NAMALWA (cell line): ENCODE data around the gene LTN1.
A peak's percentile ranks its signal among the peaks of the same experiment; 100 is the strongest.
"Not testable (repeated sequence)": the region's sequence is repeated elsewhere in the genome, so short reads cannot be mapped to it uniquely, and the experiment has no call there.

Source experiments
- DNase-seq: peaks from one replicate; pipeline ENCODE4 v3.0.0-alpha.2; 2015; ENCODE audit warnings: low spot score

LTN1 gene

GRCh38 chr21:28988146-28988545, 4.5 kb downstream of the LTN1 start:
- DNase-seq: not testable (repeated sequence)

- DNase-seq: no peak
Measured at GRCh38 chr21:28986677-28987076, 6.0 kb downstream of the LTN1 start.

DNA sequence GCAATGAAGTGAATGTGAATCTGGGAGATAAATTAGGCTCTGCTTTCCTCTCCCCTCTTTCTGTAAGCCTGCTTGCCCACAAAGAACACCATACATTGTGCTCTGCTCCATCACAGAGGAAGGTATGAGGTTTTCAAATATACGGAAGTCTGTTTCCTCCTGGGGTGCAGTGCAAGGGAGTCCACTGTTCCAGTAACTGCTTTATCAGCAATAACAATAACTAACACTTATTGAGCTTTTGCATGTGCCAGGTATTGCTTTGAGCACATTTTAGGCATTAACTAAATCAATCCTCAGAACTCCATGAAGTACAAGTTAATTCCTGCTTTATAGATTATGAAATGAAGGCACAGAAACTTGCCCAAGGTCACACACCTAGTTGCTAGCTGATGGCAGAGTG, 10.0 kb downstream of the LTN1 start:
- no peak for DNase-seq

DNA sequence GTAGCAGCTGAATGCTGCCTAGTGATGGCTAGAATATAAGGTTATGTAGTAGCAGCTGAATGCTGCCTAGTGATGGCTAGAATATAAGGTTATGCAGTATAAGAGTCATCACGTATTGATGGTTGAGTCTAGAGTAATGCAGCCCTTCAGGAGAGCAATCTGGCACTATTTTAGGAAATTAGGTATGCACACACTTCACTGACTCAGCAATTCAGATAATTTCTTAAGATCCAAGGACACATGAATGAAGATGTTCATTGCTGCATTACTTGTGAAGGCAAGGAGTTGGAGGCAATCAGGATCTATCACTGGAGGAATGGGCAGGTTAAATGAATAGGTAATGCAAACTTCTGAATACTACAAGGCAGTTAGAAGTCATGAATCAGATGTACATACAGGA, 13.6 kb downstream of the LTN1 start:
- DNase-seq: no peak

- DNase-seq: peak; percentile 8
Measured at GRCh38 chr21:28975397-28975796, 17.3 kb downstream of the LTN1 start.

DNA sequence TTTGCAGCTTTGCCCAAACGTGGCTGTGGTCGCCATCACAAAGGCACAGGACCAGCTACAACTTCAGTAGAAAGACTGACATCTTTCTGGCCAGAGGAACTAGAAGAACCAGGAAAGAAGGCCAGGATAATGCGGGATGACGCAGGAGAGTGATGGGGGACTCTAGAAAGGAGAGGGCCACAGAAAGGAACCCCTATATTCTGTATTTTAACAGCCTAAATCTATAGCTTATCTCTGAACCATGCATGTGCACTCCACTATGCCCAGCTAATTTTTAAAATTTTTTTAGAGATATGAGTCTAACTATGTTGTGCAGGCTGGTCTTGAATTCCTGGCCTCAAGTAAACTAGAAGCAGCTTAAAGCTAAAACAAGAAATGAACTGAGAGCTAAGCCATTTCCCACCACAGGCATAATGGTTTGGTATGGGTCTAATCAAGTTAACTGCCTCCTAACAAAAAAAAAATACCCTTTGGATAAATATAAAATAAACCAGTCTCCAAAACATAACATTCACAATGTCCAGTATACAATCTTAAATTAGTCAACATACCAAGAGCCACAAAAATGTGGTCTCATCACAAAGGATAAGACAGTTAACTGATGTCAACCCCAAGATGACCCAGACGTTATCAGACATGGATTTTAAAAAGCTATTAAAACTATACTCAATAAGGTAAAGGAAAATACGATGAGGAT, 18.0 kb downstream of the LTN1 start:
- no peak for DNase-seq

DNA sequence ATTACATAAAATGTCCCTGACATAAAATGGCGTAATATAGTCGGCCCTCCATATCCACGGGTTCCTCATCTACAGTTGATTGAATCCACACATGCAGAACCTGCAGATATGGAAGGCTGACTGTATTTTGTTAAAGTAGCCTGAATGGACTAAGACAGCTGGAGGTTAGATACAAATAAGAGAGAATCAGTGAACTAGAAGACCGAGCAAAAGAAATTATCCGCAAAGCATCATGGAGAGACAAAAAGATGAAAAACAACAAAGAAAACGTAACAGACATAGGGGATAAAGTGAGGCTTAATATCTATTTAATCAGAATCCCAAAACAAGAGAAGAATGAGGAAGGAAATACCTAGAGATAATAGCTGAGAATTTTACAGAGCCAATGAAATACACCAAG, 20.3 kb downstream of the LTN1 start:
- no peak for DNase-seq

- DNase-seq: no peak
Measured at GRCh38 chr21:28971171-28971570, 21.5 kb downstream of the LTN1 start.

DNA sequence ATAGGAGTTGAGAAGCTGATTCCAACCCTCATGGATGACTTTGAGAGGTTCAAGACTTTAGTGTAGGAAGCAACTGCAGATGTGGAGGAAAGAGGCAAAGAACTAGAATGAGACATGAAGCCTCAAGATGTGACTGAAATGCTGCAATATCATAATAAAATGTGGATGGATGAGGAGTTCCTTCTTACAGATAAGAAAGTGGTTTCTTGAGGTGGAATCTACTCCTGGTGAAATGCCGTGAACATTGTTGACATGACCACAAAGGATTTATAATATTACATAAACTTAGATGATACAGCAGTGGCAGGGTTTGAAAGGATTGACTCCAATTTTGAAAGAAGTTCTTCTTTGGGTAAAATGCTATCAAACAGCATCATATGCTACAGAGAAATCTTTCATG, 28.8 kb downstream of the LTN1 start:
- DNase-seq: no peak

DNA sequence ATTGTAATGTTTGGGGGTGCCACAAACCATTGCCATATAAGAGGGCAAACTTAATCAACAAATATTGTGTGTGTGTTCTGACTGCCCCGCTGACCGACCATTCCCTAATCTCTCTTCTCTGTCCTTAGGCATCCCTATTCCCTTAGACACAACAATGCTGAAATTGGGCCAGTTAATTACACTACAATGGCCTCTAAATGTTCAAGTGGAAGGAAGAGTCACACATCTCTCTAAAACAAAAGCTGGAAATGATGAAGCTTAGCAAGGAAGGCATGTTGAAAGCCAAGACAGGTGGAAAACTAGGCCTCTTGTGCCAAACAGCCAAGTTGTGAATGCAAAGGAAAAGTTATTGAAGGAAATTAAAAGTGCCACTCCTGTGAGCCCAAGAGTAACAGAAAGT, 30.2 kb downstream of the LTN1 start:
- DNase-seq: no peak

DNA sequence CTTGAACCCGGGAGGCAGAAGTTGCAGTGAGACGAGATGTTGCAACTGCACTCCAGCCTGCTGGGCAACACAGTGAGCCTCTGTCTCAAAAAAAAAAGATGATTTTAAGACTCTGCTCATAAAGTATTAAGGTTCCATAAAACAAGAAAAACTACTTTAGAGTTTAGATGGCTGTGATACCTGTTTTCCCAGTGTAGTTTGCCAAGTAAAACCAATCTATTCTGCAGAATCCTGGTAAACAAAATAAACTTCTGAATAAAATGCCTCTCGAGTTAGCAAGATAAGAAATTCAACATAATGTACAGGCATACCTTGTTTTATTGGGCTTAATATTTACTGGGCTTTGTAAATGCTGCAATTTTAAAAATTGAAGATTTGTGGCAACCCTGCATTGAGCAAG, 30.8 kb downstream of the LTN1 start:
- no peak for DNase-seq

DNA sequence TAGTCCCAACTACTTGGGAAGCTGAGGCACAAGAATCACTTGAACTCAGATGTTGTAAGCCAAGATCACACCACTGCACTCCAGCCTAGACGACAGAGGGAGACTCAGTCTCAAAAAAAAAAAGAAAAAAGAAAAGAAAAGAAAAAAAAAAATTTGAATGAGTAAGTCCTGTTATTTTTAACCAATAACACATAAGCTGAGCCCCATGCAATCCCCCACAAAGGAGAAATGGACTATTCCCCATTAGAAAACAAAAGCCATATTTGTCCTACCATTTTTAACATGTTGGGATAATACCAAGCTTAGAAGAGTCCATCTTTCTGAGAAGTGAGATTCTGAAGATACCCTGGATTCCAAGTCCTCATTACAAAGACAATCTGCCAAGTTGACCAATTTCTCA, 32.4 kb downstream of the LTN1 start:
- DNase-seq: no peak

DNA sequence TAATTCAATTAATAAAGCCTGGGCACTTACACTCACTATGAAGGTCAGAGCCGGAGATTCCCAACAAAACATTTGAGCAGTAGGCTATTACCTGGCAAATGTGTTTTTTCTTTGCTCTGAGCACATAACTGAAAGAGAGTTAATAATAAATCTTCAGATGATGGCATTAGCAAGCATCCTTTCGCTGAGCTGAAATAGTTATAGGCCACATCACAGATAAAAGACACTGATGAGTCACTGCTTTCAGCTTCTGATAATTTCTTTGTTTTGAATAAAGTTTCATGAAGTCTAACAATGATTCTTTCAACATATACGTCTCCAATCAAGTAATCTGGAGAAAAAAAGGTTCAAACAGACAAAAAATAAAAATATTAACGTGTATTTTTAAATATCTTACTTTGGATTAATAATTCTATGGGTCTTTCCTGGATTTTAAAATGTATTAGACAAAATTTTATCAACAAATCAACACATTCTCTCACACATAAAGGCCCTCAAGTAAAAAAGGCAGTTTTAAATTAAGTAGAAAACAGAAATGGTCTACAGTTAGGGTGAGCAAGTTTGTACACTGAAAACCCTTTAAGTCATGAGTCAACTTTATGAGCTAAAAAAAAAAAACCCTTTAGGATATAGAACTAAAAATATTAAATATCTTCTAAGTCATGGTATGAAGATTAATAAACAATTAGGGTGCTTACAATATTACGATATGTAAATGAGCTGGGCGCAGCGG, 33.1 kb downstream of the LTN1 start:
- DNase-seq: no peak

DNA sequence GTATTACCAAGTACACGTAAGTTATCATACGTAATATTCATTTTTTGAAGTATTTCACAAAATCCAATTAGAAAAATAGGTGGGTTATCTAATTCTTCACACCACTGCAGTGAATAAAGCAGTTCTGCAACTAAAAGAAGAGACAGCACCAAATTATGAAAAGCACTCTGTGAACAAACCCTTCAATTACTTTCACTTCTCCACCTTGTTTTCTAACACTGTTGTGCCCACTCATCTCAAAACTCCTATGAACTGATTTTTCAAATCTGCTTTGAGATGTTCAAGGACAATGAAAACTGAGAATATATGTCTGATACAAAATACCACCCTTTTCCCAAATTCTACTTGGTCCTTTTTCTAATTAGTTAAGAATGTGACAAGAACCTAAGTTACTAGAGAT, 39.4 kb downstream of the LTN1 start:
- no peak for DNase-seq

DNA sequence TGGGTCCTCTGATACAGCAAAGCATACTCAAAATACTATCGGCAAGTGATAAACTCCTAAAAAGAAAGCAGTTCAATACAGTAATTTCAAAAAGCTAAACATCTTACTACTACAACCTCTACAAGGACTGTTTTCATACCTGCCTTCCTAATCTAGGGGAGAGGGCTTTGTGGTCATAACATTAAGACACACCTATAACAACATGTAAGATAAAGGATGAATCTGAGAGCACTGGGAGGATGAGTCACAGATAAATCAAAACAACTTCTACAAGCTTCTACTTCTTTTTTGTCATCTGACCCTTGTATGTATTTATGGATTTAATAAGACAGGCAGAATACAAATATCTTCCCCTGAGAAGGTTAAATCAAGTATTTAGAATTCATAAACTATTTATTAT, 40.0 kb downstream of the LTN1 start:
- DNase-seq: no peak

DNA sequence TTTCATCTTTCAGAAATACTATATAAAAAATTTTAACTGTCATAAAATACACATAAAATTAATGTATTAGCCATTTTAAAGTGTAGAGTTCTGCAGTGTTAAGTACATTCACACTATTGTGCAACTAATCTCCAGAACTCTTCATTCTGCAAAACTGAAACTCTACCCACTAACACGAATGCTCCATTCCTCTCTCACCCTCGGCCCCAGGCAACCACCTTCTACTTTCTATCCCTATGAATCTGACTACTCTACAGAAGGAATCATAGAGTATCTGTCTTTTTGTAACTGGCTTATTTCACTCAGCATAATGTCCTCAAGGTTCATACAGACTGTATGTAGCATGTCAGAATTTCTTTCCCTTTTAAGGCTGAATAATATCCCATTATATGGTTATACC, 43.4 kb downstream of the LTN1 start:
- no peak for DNase-seq

DNA sequence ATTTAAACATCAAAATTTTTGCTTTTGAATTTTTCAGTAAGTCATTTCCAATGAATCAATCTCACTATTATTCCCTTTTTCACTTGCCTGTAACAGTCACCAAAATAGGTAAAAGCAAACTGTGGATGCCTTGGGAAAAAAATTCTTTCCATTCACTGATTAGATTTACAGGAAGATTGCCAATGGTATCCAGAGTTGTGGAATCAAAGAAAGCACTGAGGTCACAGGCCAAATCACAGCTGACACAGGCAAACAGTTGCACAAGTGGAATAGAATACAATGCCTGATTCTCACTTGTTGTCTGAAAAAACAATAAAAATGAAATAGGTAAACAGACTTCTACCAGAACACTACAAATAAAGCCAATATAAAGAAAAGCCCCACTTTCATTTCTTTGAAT, 48.4 kb downstream of the LTN1 start:
- no peak for DNase-seq

DNA sequence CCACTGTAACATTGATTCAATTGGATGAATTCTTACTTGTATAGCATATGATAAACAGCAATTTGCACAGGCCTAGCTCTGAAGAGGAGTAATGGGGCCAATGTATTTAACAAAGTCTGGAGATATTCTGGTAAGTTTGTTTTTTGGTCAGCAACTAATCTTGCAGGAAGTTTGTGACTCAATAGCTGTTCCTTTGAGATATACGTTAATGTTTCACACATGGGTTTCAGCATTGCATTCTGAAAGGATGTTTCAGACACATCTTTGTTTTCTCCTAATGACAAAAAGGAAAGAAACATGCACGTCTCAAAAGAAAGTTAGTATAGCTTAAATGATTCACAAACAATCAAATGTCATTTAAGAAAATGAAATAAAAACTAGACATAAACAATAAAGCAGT, 49.0 kb downstream of the LTN1 start:
- DNase-seq: no peak

DNA sequence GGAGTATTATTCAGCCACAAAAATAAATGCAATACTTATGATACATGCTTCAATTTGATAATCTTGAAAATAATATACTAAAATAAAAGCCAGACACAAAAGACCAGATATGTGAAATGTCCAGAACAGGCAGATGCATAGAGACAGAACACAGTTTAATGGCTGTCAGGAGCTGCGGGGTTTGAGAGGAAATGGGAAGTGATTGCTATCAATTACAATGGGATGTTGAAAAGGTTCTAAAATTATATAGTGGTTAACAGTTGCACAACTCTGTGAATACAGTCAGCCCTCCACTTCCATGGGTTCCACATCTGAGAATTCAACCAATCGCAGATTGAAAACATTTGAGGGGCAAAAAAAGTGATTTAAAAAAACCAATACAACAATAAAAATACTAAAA, 54.0 kb downstream of the LTN1 start:
- no peak for DNase-seq

DNA sequence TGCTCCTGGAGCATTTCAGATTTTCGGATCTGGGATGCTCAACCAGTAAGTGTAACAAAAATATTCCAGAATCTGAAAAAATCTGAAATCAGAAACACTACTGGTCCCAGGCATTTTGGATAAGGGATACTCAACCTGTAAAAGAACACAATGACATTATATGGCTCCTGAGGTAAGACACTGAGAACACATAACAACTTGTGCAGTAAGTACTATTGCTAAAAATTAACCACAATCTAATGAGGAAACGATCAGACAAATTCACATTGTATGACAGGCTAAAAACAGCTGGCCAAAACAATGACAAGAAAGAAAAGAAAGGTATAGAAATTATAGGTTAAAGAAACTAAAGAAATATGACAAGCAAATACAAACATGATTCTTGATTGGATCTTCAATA, 54.9 kb downstream of the LTN1 start:
- DNase-seq: no peak

GRCh38 chr21:28936721-28937120, 56.0 kb downstream of the LTN1 start:
- DNase-seq: no peak

DNA sequence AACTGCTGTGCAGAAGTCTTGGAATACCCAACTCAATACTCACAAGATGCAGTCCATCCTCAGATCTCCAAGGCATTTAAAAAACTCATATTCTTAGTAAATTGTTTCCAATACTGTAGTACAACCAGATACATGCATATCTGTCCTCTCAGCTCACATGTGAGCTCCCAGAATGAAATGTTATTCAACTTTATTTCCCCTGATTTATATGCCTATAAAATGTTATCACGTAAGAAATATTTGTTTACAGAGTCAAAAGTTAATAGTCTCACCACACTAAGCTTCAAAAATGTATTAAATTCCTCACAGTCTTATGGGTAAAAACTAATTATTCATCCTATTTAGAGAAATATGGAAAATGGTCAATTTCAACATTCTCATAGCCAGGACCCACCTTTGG, 56.6 kb downstream of the LTN1 start:
- DNase-seq: no peak

DNA sequence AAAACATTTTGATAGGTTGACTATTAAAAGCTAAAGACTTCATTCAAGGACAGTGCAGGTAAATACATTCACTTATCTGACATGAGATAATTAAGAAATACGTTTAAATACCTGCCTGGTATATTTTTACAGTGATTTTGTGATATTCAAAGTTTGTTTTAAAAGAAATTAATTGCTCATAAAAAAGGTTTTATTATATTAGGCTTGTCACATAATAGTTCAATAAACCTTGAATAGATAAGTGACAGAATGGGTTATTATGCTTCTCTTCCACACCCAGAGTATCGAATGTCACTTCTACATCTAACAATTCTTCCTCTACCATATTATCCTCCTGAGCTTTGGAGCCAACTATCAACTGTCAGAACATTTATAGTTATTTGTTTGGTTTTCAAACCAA, 60.0 kb downstream of the LTN1 start:
- no peak for DNase-seq
